HG03280 (cell line): ENCODE results near the gene MEGF6.

Experiments
- ATAC-seq: cut with Tn5 transposase; IDR thresholded peaks from one replicate; pipeline ENCODE4 v1.9.1; 2021; ENCODE audit warnings: mild to moderate bottlenecking, moderate library complexity; ENCODE audit not compliant: unreplicated experiment

Gene MEGF6

GRCh38 chr1:3541936-3542335, 69.4 kb downstream of the MEGF6 start:
- no peak for ATAC-seq

DNA sequence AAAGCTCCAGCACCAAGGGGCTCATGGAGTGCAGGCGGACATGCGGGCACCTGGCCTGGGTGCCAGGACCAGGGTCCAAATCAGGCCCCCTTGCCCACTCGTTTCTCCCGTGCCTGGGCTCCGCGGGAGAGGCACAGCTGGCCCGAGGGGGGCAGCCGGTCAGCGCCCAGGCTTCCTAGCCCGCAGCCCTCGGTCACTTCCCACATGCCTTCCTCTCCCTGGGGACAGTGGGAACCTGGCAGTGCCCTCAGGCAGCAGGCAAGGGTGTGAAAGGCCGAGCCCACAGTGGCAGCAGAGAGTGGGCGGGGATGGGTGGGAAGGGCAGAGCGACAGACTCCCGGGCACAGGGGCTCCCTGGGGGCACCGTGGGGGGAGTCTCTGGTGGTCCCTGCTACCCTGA, 69.8 kb downstream of the MEGF6 start:
- no peak for ATAC-seq

DNA sequence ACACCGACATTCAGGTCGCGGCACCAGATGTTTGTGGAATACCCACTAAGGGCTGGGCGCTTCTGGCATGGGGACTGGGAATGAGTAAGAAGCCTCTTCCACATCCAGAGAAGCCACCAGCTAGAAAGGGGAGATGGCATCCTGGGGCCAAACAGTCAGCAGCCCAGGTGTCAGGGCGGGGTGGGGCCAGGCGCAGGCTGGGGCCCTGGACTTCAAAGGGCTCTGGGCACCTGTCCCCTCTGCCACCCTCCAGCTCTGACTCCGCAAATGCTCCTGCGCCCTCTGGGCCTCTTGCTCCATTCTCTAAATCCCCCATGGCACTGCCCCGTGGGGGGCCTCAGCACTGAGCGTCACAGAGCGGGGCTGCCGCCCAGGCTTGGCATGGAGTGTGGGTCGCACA, 70.4 kb downstream of the MEGF6 start:
- no peak for ATAC-seq

GRCh38 chr1:3539707-3540425, 71.4 kb downstream of the MEGF6 start:
- ATAC-seq = no peak

DNA sequence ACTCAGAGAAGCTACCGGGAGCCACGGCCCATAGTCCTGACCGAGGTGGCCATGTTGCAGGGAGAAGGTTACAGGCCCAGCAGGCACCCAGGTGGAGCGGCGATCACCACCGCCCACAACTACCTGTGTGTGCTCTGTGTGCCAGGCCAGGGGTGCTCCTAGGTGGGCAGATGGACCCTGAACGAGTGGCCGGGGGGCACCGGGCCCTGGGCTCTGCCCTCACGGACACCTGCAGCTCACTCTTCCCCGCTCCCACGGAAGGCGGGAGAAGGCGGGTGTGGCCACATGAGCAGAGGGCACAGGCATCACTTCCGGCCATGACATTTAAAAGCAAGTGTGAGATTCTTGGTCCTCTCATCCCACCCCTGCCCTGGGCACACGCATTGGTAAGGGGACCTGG, 73.9 kb downstream of the MEGF6 start:
- ATAC-seq = no peak

DNA sequence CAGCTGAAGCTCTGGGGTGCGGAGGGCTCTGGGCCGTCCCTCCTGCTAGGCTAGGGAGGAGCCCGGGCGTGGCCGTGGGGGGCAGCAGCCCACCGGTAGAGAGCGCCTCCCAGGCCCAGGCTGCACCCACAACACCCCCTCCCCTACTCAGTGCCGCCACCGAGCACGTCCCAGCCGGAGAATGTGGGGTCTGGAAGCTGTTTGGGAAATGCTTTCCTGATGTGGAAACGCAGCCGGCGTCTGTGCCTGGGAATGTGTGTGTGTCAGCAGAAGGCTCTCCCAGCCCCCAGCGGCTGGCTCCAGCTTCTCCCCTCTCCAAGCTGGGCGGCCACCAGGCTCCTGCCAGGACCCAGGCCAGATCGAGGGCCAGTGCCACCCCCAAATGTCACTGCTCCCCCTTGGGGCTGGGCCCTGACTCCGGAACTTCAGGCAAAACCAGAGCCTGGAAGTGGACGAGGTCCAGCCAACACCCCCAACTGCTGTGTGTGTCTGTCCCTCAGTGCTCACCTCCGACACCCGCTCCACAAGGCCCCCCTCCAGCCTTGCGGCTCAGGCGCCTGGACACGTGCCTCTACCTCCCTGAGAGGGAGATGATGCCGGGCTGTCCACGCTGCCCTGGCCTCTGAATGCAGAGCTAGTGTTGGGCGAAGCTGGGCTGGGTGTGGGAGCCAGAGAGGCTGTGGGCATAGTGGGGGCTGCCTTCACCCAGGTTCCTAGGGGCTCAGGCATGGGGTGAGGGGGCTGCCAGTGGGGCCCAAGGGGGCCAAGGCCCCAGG, 74.7 kb downstream of the MEGF6 start:
- no peak for ATAC-seq

GRCh38 chr1:3535732-3536131, 75.6 kb downstream of the MEGF6 start:
- no peak for ATAC-seq

DNA sequence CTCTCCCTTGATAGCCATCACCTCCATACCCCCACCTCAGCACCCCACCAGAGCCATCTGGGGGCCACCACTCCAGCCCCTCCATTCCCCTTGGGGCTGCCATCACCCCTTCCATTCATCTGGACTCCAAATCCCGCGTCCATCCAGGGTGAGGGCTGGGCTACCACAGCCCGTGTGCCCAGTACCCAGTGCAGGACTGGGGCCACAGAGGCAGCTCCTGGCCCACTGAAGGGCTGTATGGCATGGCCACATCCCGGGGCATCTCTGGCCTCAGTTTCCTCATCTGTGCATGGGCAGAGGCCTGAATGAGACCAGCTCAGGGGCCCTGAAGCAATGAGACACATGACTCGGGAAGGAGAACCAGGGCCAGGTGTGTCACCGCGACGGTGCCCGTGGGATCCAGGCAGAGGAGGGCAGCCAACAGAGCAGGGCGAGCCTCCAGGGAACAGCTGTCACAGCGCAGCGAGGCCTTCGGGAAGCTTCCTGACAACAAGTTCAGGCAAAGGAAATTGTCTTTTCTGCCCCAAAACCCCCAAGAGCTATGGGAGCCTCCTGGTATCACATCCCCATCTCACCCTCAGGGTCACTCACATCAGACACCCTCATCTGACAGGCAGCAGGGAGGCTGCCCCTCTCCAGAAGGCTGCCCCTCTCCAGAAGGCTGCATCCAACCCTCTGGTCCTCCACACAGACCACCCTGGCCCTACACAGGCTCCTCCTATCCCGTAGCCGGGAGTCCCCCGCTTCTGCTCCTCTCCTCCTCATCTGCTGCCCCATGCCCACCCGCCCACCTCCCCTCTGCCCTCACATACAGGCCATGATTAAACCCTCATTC, 76.3 kb downstream of the MEGF6 start:
- no peak for ATAC-seq

- no peak for ATAC-seq
Measured at GRCh38 chr1:3533067-3534048, 78.0 kb downstream of the MEGF6 start.

- no peak for ATAC-seq
Measured at GRCh38 chr1:3531928-3532327, 79.4 kb downstream of the MEGF6 start.

- ATAC-seq = no peak
Measured at GRCh38 chr1:3530926-3531818, 80.1 kb downstream of the MEGF6 start.

DNA sequence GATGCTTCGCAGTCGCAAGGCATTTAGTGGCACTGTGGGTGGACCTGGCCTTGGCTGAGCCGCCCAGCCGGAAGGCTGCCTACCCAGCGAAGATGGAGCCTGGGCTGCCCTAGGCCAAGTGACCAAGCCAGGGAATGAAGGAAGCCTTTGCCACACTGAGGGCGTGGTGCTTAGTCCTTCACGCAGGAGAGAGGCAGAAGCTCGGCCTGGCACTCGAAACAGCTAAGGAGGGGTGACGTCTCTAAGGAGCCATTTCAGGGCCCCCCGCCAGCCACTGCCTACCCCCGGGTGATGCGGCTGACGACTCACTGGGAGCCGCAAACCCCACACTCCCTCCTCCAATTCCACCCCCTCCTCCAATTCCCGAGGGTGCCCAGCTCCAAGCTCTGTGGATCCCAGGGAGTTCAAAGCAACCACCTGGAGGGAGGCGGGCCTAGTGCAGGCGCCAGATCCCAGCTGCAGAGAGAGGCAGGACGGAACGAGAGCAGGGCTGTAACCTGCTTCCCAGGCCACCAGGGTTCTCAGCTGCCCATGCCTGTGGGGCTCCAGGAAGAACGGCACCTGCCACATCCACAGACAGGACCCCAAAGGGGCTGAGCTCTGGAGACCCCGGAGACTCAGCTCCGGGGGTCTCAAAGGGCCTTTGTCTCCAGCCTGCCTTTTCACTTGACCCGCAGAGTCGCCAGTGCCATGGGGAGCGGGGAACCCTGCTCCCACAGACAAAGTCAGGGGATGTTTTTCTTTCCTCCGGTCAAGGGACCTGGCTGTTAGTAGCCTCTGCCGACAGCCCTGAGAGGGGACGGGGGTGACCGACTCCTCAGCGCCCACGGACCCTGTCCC, 81.0 kb downstream of the MEGF6 start:
- no peak for ATAC-seq

DNA sequence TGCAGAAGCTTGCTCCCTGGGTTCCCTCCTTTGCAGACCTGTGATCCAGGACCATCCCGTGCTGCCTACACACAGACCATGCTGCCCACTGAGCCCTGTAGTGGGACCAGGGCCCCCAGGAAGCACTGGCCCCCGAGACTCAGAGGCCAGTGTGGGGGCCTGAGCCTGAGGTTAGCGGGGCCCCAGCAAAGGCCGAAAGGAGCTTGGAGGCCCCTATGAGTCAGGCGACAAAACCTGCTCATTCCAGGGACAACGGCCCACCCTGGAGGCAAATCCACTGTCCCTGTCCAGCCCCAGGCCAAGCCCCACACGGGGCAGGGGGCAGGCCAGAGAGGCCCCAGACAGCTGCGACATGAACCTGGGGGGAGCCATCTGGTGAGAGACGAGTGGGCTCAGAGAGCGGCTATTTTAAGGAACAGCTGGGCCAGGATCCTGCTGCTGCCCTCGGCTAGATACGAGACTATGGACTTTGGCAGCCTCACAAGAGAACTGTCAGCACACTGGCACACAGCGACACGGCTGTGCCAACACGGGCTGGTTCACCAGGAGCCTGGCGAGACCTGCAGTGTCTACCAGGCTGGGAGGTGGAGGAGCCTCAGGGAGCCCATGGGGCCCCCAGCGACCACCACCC, 82.1 kb downstream of the MEGF6 start:
- ATAC-seq = no peak

GRCh38 chr1:3527774-3528173, 83.5 kb downstream of the MEGF6 start:
- no peak for ATAC-seq

DNA sequence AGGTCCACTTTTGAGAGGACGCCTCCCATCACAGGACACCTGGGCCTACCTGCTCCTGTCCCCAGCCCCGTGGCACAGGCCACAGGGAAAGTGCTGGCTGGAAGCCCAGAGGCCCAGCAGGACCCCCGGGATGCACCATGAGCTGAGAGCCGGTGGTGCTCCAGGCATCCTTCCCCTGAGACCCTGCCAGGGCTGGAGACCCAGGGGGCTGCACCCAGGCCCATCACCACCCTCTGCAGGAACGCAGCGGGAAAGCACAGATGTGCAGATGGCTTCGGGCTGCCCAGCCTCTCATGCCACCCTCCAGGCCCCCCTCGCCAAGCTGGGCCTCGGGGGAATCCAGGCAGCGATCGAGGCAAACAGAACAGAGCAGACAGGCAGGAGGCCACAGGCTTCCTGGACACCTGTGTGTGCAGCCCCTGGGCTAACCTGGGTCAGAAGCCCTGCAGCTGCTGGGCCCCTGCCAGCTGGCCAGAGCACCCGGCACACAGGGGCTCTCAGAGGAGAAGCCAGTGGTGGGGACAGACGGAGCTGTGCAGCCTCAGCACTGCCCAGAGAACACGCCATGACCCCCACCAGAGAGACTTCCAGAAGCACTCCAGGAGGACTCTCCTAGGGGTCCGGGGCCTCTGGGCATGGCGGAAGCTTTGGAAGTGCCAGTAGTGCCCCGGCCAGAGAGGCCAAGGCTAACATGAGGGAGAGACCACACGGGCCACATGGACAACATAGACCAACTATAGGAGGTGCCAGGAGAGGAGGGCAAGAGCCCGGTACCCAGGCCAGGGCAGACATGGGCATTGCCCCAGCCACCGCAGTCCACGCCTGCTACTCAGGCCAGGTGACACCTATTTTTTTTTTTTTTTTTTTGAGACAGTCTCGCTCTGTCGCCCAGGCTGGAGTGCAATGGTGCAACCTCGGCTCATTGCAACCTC, 85.5 kb downstream of the MEGF6 start:
- no peak for ATAC-seq

GRCh38 chr1:3524556-3525203, 86.6 kb downstream of the MEGF6 start:
- no peak for ATAC-seq
